ENCODE measurements around the gene MAPKAP1.
"Not testable (repeated sequence)": the region's sequence is repeated elsewhere in the genome, so short reads cannot be mapped to it uniquely, and the experiment has no call there.

The MAPKAP1 gene

DNA sequence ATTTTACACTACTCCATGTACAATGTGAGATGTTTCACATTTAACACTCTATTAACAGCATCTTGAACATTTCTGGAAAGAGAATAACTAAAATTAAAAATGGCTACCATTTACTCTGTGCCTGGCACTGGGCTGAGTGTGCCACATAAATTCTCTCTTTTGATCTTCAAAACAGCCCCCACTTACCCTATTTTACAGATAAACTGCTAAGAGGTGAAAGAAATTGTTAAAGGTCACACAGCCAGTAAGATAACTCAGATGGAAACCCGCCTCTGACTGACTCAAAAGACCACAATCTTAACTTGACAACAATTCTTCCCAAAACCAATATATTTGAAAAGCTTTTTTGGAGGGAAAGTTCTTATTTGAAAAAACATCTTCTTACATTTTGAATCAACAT lies 97.3 kb downstream of the MAPKAP1 start:
- DNase-seq (ENCODE audit: low read depth in 4 of 4, low spot score in 1 of 4): no peak

DNA sequence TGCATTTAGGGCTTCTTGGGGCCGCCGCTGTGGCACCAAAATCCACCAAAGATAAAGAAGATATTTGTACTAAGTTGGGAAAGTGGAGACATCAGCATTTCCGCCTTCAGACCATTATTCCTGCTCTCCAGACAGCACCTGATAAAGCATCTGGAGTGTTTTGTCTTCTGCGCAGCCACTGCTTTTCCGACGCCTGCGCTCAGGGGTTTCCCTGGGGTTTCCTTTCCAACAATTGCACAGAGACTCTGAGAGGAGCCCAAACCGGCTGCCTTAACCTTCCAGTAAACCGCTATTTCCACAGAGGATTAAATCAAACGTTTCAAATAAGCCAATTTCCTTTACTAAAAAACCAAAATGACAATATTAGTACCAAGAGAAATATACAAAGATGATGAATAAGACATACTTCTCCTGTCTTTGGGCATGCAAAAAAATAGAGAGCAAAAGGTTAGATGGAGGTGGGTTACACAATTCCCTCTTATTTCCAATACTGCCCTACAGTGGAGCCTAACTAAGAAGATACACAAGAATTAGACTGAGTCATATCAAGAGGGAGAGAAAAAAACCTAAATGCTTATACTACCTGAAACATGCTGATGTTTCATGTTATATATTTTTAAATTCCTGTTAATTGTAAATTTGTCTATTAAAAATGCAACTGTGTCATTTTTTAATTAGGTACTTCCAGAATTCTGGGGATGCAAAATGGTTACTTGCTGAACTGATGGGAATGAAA lies 98.4 kb downstream of the MAPKAP1 start:
- DNase-seq (ENCODE audit: low read depth in 4 of 4, low spot score in 1 of 4): no peak

DNA sequence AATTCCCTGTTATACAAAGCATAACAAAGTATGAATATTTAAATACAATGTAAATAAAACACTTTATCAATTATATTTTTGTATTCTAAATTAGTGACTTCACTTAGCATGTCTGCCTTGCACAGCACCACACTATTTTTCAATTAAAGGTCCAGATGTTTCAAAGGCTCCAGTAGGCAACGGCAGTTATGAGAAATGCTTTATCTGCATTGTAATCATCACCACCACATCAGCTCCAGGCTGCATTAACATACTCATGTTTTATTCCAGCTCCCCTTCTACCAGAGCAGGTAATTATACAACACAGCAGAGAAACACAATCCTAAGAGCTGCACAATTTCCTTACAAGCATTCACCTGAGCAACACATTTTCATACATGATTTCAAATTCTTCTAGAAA lies 102.8 kb downstream of the MAPKAP1 start:
- DNase-seq (ENCODE audit: low read depth in 4 of 4, low spot score in 1 of 4): no peak

DNA sequence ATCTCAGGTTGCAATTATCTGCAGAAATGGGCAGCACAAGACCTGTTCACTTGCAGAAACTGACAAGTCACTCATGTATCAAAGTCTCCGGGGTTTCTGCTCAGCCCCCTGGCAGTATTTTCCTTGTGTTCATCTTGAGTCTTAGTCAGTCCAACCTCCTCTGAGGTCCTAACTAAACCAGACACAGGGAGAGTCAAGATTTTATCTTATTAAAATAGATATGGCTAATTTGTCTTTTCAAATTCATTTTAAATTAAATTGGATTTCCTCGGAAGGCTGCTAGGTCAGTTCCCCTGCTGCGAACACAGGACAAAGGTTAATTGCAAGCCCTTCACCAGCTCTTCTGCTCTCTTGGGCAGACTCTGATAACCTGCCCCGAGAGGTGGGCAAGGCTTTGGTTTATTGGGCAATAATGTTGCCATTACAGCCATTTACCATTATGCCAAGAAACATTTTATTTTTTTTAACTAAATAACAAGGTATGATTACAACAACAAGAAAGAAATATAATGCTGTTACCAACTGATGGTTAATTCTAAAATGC lies 103.5 kb downstream of the MAPKAP1 start:
- DNase-seq (ENCODE audit: low read depth in 4 of 4, low spot score in 1 of 4): no peak

DNA sequence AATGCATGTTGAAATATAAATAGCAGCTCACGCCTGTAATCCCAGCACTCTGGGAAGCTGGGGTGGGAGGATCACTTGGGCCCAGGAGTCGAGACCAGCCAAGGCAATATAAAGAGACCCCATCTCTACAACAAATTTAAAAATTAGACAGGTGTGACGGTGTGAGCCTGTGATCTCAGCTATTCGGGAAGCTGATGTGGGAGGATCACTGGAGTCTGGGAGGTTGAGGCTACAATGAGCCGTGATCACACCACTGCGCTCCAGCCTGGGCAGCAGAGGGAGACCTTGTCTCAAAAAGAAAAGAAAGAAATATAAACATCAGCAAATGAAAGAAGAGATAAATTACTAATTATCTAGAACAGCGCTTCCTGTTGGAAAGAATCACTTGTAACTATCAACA lies 105.0 kb downstream of the MAPKAP1 start:
- no peak for DNase-seq (ENCODE audit: low read depth in 4 of 4, low spot score in 1 of 4)

DNA sequence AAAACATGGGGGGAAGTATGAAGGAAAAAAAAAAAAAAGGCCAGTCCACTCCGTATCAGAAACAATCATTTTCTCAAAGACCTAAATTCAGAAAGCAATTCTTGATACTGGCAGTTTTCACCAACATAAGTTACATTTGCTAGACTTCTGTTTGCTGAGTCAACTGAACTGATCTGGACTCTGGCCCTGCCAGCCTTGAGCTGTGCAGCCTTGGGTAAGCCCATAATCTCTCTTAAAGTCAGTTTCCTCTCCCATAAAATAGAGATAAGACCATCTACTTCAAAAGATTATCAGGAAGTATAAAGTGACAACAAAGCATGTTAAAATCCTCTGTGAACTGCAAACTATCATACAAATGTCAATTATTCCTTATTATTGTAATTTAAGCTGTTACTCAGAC lies 106.8 kb downstream of the MAPKAP1 start:
- no peak for DNase-seq (ENCODE audit: low read depth in 4 of 4, low spot score in 1 of 4)

DNA sequence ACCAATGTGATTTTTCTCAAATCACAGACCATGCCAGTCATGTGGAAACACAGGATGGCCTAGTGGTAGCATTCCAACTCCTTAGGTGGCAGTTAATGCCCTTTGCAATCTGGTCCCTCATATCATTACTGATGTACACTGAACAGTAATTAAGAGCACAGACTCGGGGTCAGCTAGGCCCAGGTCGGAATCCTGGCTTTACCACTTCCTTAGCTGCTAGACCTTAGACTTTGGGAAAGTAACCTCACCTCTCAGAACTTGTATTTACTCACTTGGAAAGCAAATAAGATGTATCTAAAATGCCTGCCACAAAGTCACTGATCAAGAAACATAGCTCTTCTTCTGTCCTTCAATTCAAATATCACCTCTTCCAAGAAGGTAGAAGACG lies 112.8 kb downstream of the MAPKAP1 start:
- DNase-seq (ENCODE audit: low read depth in 4 of 4, low spot score in 1 of 4): no peak

DNA sequence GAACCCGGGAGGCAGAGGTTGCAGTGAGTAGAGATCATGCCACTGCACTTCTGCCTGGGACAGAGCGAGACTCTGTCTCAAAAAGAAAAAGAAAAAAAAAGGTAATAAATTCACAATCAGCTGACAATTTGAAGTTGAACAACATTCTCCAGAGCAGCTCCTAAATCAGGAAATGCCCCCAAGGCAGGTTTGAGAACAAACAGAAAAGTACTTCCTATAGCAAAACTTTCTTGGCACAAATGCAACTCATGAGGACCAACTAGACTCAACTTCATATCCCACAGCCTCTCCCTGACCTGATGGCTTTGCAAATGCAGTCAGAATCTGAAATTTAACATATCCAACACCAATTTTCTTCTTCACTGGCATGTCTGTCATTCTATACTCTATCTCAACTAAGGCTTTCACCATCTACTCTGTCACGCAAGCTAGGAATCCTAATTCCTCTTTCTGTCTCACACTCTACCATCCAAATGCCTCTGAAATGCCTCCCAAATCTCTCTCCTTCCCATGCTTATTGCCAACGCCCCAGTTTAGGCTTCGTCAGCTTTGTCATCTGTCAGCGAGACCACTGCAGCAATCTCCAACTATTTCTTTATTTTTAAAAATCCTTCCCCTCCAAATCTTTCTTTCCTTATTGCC lies 113.3 kb downstream of the MAPKAP1 start:
- no peak for DNase-seq (ENCODE audit: low read depth in 4 of 4, low spot score in 1 of 4)

DNA sequence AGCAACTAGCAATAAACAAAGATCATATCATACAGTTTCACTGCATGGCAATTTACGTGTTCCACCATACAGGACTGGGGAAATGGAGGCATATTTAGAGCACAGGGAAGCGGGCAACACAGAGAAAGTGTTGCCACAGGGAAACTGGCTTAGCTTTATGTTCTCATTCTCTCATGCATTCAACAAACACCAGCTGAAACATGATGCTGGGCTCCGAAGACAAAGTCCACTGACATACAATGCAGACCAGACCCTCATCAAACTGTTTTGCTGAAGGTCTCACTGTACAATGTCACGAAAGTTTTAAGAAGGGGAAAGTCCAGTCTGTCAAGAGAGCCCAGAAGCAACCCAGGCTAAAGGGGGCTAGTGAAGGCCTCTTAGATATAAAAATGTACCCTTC lies 115.1 kb downstream of the MAPKAP1 start:
- no peak for DNase-seq (ENCODE audit: low read depth in 4 of 4, low spot score in 1 of 4)

DNA sequence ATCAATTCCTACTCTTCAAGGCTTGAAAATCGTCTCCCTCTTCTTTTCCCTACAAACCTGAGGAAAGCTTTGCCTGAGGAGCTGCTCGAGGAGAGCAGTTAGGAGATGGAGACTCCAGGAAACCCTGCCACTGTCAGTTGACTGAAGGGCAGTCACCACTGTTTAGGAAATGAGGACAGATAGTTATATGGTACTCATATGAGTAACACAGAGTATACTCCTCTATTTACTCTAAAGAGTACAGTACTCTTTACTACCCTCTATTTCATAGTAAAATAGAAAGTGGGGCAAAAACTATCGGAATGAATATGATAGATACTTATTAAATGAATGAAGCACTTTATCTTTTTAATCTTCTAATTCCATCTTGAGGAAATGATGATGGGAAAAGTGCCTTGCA lies 115.8 kb downstream of the MAPKAP1 start:
- DNase-seq (ENCODE audit: low read depth in 4 of 4, low spot score in 1 of 4): no peak

DNA sequence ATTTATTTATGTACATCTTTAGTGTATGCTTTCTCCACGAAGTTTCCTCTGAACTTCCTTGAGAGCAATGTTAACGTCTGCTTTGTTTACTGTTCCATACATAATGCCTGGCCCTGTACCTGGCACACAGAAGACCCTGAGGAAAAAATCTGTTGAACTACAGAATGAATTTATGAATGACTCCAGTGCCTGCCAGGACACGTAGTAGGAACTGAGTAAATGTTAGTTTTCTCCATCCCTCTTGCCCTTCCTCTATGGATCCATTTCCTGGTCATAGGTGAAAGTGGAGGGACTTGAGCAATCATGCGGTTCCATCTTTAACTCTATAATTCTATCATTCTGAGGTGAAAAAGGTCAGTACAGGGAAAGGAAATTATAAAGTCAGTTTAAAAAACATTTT lies 117.7 kb downstream of the MAPKAP1 start:
- DNase-seq (ENCODE audit: low read depth in 4 of 4, low spot score in 1 of 4): no peak

DNA sequence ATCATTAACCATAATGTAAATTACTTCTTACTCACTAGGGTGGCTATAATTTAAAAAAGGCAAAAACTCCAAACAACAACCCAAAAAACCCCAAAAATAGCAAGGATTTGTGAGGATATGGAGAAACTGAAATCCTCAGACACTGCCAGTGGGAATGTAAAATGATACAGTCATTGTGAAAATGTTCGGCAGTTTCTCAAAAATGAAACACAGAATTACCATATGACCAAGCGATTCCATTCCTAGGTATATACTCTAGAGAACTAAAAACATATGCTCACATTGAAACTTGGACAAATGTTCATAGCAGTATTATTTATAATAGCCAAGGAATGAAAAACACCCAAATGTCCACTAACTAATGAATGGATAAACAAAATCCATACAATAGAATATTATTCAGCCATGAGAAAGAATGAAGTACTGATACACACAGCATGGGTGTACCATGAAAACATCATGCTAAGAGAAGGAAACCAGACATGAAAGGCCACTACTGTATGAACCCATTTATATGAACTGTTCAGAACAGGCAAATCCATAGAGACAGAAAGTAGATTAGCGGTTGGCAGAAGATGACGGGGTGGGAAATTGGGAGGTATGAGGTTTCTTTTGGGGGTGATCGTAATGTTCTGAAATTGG lies 119.1 kb downstream of the MAPKAP1 start:
- no peak for DNase-seq (ENCODE audit: low read depth in 4 of 4, low spot score in 1 of 4)

DNA sequence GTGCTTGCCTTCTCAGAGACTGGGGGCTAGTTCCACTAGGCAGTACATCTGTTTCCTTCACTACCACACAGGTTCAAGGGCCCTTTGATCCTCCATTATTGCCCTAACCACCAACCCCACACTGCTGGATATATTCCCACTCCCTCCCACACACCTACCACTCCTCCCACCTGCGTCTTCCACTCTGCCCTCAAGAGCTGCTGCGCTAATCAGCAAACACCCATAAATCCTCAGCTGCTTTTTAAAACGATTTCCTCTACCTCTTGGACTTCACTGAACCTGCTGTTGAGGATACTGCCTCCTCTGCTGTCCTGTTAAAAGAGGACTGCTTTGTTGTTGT lies 120.9 kb downstream of the MAPKAP1 start:
- DNase-seq (ENCODE audit: low read depth in 4 of 4, low spot score in 1 of 4): no peak

DNA sequence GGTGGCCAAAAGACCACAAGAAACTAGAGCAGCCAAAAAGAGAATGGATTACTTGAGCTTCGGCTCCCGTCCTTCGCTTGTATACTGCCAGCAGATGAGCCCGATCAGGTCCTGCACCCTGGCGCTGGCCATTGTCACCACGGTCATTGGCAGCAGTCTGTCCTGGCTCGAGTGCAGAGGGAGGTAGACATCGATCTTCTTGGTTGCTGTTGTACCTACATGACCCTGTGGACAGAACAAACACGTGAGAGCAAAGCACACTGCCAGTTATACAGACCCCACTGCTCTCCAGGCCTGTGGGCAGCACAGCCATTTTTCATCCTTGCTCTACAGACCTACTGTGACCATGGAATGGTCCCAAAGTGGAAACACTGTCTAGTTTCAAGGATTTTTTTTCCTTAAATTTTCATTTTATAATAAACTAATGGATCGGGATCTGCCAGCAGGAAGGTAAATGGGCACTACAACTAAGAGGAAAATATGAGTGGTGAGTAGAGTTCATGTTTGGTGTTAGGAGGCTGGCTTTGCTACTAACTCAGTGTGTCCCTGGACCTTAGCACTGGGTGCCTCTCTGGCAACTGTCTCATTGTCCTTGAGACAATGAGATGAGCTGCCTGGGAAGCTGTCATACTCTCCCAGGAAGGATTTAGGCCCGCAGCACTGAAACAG lies 121.4 kb downstream of the MAPKAP1 start:
- DNase-seq (ENCODE audit: low read depth in 4 of 4, low spot score in 1 of 4): no peak

DNA sequence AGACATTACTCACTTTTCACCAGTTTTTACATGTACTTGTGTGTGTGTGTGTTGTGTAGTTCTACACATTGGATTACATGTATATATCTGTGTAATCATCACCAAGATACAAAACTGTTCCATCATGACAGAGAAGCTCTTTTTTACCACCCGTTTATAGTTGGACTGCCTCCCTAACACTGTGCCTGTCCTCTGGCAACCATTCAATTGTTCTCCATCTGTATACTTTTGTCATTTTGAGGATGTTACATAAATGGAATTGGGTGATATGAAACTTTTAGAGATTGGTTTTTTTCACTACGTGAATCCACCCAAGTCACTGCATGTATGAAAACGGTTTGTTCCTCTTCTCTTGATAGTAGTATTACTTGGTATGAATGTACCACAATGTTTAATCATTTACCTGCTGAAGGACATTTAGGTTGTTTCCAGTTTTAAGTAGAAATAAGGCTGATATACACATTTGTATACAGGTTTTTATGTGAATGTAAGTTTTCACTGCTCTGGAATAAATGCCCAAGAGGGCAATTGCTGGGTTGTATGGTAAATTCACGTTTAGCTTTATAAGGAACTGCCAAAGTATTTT lies 126.2 kb downstream of the MAPKAP1 start:
- DNase-seq (ENCODE audit: low read depth in 4 of 4, low spot score in 1 of 4): no peak

DNA sequence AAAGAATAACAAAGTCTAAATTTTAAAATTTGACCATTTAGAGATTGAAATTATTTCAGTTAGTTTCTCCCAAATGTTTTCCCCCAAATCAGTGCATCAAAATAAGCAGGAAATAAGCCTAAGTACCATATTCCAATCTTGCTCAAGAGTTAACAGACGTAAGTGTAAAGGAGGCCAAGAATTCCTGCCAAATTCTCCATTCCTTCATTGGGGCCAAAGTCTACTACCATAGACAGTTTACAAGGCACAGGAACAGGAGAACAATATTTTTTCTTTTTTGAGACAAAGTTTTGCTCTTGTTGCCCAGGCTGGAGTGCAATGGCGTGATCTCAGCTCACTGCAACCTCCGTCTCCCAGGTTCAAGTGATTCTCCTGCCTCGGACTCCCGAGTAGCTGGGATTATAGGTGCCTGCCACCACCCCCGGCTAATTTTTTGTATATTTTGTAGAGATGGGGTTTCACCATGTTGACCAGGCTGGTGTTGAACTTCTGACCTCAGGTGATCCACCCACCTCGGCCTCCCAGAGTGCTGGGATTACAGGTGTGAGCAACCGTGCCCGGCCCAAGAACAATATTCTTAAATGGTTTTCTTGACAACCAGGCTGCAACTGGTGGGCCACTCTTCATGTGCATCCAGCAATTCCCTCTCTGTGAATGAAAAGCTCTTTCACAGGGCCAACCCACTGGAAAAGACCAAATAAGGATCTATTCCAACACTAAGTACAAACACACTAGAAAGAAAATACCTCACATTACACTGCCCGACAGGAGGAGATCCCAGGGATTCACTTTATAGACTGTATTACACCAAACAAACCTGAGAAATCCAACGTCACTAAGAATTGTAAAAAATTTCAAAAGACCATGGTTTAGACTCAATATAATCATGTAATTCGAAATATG lies 127.7 kb downstream of the MAPKAP1 start:
- no peak for DNase-seq (ENCODE audit: low read depth in 4 of 4, low spot score in 1 of 4)

DNA sequence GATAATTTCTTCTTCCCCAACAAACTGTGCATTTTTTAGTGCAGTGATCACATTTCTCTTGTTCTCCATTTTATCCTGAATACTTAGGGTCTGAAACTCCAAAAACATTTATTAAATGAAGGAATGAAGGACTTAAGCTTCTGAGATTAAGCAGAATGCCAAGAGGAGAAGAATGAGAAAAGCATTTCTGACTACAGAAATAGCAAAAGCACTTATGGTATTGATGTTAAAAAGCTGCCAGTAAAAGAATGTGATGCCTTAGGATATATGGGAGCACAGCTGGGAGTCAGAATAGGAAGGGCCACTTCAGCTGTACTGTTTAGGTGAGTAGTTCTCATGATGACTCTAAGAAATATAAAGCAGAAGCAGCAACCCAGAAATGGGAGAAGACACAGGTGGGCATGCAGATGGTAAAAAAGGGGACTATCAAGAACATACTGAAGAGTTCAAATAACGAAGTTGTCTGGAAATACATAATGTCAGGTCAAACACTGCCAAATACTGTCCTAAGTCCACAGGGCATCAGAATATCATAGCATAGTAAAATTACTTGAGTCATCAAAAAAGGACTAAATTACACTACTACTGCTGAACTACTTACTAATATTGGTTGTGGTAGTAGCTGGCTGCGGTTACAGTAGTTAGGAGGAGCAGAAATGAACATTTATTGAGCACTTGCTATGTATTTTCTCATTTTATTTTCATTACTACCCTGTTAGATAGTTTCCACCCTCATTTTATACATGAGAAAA lies 132.7 kb downstream of the MAPKAP1 start:
- DNase-seq (ENCODE audit: low read depth in 4 of 4, low spot score in 1 of 4): no peak

DNA sequence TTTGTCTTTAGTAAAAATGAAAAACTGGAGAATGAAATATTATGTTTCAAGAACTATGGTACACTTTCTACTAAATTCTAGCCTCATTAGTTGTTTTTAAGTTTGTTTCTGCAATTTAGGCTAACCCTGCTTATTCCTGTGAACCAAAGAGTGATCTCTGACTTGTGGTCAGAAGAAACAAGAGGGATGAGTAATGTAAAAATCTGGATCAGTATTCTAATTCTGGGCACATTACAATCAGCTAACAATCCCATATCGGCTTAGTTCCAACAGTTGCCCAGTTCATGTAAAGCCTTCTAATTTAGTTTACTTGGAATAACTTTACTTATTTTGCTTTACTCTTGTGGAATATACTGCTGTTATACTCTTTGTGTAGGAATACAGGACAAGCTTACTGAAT lies 134.5 kb downstream of the MAPKAP1 start:
- DNase-seq (ENCODE audit: low read depth in 4 of 4, low spot score in 1 of 4): not testable (repeated sequence)

DNA sequence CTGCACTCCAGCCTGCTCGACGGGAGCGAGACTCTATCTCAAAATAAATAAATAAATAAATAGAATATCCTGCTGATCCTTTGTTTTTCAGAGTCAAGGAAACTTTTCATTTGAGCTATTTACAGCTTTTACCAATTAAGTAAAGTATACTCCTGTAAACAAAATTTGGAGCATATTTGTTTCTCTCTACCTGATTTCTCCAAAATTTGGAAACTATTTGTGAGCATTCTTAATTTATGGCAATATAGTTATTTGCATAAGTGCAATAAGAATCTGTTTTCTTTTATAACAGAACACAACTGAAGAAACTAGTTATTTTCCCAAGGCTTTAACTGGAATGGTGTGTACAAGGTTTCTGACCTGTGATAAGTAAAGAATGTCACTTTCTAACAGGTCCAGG lies 135.2 kb downstream of the MAPKAP1 start:
- DNase-seq (ENCODE audit: low read depth in 4 of 4, low spot score in 1 of 4): not testable (repeated sequence)

DNA sequence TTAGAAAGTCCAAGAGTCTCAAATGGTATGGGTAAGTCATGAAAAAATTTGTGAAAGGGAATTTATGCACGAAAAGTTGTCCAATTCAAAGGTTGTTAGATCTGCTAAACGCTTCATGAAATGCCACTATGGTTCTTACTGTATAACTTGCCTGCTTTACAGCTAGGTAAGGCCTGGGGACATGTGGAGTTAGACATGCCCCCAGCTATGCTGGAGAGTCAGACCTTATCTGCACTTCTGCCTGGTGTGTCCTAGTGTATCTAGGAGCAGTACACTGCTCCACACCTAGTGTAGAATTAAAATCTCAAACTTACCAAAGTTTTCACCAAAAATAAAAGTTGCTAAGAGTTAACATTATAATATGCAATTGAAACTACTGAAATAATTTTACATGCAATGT lies 136.8 kb downstream of the MAPKAP1 start:
- no peak for DNase-seq (ENCODE audit: low read depth in 4 of 4, low spot score in 1 of 4)

Measured in stimulated activated CD4-positive, alpha-beta T cell treated with anti-CD3 and anti-CD28 coated beads, Interleukin-1b, Interleukin-23, amount 100 ng/mL, for 24 hours (primary cell).